GM12864 (cell line): ENCODE measurements around the gene ATP8A2.

Experiments
- DNase-seq: peaks from one replicate; pipeline ENCODE4 v3.0.0-alpha.2; 2011; ENCODE audit warnings: low read depth
- H3K4me3 ChIP-seq: 2 replicates; pipeline ENCODE4 v1.5.1; 2011; ENCODE audit warnings: mild to moderate bottlenecking, low read depth, low read length, control low read depth
- TF ChIP-seq, protein P1 (sequence below): IDR thresholded peaks from 2 replicates; pipeline ENCODE4 v1.5.1; 2011; ENCODE audit warnings: low read depth, mild to moderate bottlenecking, moderate library complexity, low read length, control low read depth, inconsistent platforms; ENCODE audit errors: missing control alignments

ATP8A2 gene

DNA sequence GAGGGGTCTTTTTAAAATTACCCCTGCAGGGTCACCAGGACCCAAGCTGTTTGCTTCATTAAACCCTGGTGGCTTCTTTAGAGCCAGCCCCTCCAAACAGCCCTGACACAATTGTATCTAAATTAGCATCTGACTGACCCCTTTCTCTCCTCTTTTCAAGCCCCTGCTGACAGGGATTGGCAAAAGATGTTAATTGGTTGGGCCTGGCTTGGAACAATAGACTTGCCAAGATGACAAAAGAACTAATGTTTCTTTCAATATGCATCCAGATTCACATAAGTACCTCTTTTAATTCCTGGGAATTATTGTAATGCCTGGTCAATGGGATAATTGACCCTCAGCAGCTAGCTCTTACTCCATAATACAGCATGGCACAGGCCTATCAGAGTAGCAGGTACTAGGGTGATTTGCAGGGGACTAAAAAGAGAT, 539.2 kb downstream of the ATP8A2 start:
- H3K4me3 ChIP-seq = no peak overlapping the region
- TF ChIP-seq, protein P1, sequence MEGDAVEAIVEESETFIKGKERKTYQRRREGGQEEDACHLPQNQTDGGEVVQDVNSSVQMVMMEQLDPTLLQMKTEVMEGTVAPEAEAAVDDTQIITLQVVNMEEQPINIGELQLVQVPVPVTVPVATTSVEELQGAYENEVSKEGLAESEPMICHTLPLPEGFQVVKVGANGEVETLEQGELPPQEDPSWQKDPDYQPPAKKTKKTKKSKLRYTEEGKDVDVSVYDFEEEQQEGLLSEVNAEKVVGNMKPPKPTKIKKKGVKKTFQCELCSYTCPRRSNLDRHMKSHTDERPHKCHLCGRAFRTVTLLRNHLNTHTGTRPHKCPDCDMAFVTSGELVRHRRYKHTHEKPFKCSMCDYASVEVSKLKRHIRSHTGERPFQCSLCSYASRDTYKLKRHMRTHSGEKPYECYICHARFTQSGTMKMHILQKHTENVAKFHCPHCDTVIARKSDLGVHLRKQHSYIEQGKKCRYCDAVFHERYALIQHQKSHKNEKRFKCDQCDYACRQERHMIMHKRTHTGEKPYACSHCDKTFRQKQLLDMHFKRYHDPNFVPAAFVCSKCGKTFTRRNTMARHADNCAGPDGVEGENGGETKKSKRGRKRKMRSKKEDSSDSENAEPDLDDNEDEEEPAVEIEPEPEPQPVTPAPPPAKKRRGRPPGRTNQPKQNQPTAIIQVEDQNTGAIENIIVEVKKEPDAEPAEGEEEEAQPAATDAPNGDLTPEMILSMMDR = no peak
- no peak for DNase-seq

DNA sequence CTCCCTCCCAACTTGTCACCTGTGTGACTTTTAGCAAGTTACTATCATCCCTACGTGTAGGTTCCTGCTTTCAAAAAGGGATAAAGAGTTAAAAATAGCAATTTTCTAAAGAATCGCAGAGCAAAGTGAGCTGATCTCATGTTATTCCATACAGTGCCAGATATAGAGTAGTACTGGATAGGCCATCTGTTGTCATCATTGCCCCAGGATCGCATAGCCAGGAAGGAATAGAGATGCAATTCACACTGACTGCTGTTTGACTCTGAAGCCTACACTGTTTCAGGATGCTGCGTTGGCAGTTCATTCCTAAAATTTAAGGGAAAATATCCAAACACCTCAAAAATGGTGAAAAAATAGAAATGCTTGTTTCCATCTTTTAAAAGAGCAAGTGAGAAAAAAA, 541.2 kb downstream of the ATP8A2 start:
- DNase-seq = no peak
- H3K4me3 ChIP-seq = no peak overlapping the region
- TF ChIP-seq, protein P1 = no peak

DNA sequence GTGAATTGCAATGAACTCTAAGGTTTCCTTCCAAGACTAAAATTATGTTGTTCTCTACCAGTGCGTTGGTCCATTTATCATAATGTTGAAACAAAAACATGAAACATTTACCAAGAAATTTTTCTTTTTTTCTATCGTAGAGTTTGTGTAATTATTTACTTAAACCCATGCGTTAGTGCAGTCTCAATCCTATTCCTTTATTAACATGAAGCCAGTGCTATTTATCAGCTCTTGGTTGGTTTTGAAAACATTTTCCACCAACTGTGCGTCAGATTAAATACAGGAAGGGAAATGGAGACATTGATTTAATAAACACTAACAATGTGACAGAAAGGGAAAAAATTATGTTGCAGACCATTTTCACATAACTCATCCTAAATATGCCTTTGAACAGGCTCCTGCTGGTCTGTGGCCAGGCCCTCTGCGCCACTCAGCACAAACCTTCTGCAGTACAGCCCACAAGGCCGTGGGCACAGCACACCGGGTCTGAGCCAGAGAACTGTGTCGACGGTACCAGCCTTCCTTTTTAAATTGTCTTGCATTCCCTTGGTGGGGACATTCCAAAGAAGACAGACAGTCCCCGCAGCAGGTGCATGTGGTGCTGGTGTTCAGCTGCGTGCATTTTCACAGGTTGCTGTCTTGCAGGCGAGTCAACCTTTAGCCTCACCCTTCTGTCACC, 544.2 kb downstream of the ATP8A2 start:
- H3K4me3 ChIP-seq = no peak overlapping the region
- no peak for DNase-seq
- TF ChIP-seq, protein P1 = no peak

DNA sequence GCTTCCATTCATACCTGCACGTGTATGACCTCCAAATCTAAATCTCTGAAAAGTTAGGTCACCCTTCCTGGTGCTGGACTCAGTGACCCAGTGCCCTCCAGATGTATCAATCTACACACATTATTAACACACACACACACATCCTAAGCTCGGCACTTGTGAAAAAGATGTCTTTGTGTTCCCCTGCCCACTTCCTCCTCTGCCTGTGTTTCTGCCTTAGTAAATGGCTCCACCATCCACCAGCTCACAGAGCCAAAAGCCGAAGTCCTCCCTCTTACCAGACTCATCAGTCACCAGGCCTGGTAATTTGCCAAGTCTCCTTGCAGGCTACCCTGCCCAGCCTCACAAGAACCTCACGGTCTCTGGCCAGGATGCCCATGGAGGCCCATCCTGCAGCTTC, 548.5 kb downstream of the ATP8A2 start:
- DNase-seq = no peak
- no peak overlapping the region for H3K4me3 ChIP-seq
- TF ChIP-seq, protein P1 = no peak

DNA sequence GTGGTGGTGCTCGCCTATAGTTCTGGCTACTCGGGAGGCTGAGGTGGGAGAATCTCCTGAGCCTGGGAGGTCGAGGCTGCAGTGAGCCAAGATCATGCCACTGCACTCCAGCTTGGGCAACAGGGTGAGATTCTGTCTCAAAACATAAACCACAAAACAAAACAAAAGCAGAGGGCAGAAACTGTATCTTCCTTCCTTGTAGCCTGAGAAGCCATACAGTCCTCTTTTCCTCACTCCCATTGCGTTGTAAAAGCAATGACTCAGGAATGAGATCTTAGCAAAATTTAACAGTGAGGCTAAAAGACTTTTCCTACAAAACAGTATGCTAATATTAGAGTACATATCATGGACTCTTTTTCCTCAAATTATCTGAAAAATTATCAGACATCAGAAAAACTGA, 549.2 kb downstream of the ATP8A2 start:
- H3K4me3 ChIP-seq = no peak overlapping the region
- TF ChIP-seq, protein P1 = no peak
- DNase-seq = no peak

DNA sequence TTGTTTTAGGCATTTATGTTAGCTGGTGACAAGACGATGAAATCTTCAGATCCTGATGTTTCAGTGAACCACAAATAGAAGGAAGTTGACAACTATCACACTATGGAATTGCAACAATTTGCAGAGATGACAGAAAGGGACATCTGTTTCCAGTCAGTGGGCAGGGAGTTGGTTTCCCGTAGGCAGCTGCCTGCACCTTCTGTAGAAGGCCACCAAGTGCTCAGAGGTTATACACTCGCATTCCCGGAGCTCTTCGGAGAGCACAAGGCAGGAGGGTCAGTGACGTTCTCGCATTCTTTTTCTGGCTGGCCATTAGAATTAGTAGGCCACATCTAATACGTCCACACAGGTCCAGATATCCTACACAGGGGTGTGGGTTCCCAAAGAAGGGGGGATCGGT, 550.6 kb downstream of the ATP8A2 start:
- TF ChIP-seq, protein P1 = no peak
- DNase-seq = no peak

DNA sequence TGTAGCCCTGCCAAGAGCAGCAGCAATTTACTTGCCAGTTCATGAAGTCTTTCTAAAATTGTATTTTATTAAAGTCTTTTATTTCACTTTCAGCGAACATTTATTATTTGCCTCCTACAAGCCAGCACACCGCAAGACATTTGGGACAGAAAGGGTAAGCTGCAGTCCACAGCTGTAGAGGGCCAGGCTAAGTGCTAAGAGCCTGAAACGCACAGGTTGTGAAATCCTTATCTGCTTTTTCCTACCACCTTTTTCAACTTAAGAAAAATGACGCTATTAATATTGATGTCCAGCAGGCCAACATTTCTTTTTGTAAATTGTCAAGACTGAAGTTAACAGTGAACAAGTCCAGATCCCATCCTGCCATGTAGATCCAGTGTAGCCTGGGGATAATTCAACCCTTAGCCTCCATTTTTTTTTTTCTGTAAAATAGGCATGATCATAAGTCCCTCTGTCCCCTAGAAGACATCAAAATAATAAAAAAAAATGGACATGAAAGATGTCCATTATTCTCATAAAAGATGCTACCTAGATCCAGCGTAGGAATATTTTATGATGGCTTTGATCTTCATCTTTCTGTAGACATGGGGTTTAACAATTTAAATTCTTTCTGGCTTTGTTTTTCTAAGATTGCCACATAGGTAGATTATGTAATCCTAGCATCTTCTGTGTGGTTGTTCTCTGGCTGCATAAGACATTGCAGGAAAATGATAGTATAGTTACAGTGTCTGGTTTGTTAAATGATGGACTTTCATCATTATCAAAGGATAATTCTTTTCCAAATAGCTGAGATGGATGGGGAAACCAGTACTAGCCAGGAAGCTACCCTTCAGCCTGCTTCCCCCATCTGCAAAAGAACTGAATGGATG, 551.7 kb downstream of the ATP8A2 start:
- DNase-seq = no peak

More for the DNA sequence above, 550.6 kb downstream of the ATP8A2 start:
- H3K4me3 ChIP-seq = no peak overlapping the region

More for the DNA sequence above, 551.7 kb downstream of the ATP8A2 start:
- no peak overlapping the region for H3K4me3 ChIP-seq
- TF ChIP-seq, protein P1 = no peak
